Renal pelvis (tissue), 4 donors: Measurements from ENCODE around the gene NCR2. TPM values are rescaled to one million over a fixed set of nuclear protein-coding genes. Genes with fewer than 3 reads are reported as not detected.

Experiments
- DNase-seq: peaks from one replicate; pipeline ENCODE4 v3.0.0-alpha.2; 2013
- polyA plus RNA-seq, 3 donors: library from polyadenylated mRNA; unstranded; fragments of 120-200 nt; gene quantifications; one replicate each; pipeline ENCODE4 v1.2.1, GENCODE V29; 2013; ENCODE audit not compliant: insufficient read length in 3 of 3

NCR2 gene
- polyA plus RNA-seq, 3 donors = not detected

- DNase-seq = no peak
Observed at GRCh38 chr6:41358503-41358902, 23.1 kb downstream of the NCR2 start.

GRCh38 chr6:41359617-41360313, 24.4 kb downstream of the NCR2 start:
- no peak for DNase-seq

DNA sequence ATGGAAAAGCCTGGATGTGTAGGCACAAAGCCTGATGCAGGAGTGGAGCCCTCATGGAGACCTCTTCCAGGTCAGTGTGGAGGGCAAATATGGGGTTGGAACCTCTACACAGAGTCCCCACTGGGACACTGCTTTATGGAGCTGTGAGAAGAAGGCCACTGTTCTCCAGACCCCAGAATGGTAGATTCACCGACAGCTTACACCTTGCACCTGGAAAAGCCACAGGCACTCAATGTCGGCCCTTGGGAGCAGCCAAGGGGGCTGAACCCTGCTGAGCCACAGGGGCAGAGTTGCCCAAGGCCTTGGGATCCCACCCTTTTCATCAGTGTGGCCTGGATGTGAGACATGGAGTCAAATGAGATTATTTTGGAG, 24.9 kb downstream of the NCR2 start:
- DNase-seq = no peak

GRCh38 chr6:41366150-41366549, 30.7 kb downstream of the NCR2 start:
- DNase-seq = no peak

GRCh38 chr6:41367061-41367460, 31.7 kb downstream of the NCR2 start:
- no peak for DNase-seq

GRCh38 chr6:41367700-41368099, 32.3 kb downstream of the NCR2 start:
- DNase-seq = peak; percentile 76

GRCh38 chr6:41370488-41371111, 35.2 kb downstream of the NCR2 start:
- no peak for DNase-seq

DNA sequence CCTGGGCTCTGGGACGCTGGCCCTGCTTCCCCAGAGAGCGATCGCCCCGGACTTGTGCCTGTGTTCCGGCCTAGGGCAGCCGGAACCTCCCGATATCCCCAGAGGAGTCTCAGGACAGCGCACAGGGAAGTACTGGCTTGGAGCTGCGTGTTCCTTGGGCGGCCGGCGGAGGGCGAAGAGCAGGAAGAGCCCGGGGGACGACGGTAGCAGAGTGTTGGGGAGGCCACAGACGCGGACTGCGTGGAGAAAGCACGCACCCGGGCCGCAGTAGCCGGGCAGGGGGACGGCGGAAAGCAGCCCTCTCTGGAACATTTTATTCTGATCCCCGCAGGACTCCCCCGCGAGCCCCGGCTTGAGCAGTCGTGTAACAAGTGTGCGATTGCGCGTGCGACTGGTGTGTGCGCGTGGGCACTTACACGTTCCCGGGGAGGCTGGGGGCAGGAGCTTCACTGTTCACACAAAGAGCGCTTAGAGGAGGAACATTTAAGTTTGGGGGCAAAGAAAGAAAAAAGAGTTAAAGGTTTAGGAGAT, 36.1 kb downstream of the NCR2 start:
- peak; percentile 42 for DNase-seq

- DNase-seq = peak; percentile 67
Observed at GRCh38 chr6:41371992-41372831, 36.8 kb downstream of the NCR2 start.

DNA sequence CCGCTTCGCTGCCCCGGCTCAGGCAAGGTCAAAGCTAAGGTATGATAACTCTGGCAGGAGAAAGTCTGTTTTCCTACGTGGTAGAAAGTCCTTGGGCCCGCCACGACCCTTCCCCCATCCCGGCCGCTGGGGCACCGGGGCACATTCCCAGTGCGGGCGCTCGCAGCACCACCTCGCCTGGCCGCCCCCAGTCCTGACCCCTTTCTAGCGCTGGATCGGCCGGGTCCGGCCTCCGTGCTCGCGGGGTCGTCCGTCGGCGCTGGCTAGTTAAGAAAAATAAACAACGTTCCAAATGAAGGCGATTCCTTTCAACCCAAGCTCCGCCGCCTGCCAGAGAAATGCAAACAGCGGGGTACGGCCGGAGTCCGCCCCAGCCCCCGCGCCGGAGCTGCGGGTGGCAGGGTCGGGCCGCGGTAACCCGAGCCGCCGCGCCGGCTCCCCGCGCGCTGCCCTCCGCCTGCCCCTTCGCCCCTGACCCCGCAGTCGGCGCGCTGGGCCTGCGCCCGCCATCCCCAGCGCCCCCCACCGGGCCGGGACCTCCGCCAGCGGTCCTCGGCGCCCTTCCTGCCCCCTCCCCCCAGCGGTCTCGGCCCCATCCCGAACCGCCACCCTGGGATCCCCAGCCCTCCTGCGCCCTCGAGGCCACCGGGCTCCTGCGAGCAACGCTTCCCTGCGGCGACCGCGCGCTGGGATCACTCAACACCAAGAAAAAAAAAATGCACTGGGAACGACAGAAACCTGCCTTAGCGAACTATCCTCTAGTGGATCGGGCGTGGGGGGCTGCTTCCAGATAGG, 37.6 kb downstream of the NCR2 start:
- DNase-seq = peak; percentile 22

DNA sequence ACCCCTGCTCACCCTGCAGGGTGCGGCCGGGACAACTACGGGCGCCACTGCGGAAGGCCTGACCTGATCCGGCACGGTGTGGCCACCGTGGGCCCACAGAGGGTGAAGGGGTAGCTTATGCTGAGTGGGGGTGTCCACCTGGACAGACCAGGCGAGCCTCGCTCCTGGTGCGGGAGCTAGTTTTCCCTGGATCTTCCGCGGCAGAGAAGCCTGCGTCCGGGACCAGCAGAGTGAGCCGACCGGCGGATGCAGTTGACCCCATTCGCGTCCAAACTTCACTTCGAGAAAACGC, 38.2 kb downstream of the NCR2 start:
- no peak for DNase-seq

DNA sequence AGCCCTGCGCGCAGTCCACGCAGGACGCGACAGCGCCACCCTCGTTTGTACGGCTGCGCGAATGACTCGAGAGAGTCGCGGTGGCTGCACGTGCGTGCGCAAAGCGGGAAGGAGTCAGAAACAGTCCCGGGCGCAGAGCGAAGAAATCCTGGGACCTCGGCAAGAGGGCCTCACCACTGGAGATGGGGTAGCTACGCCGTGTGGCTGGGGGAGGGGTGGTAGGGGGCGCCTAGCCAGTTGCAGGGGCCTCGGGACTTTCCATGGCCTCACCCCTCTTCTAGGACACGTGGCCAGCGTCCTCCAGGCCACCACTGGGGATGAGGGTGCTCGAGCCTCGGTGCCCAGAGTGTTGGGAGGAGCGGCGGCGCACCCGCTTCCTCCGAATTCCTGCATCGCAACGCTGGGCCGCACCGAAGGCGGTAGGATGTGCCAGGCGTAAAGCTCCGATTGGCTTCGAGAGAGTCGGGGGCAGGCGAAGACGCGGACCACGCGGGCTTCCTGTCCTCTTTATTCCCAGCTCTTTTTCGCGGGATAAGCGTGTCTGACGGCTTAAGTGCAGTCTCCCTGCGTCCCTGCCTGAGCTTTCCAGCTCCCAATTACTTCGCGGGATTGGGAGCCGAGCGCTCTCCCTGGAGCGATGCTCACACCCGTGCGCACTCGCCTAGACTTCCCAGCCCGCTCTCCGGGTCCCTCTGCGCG, 38.7 kb downstream of the NCR2 start:
- no peak for DNase-seq

GRCh38 chr6:41374618-41375590, 39.5 kb downstream of the NCR2 start:
- DNase-seq = no peak

- no peak for DNase-seq
Observed at GRCh38 chr6:41375598-41376151, 40.3 kb downstream of the NCR2 start.

GRCh38 chr6:41376176-41376575, 40.8 kb downstream of the NCR2 start:
- DNase-seq = no peak

DNA sequence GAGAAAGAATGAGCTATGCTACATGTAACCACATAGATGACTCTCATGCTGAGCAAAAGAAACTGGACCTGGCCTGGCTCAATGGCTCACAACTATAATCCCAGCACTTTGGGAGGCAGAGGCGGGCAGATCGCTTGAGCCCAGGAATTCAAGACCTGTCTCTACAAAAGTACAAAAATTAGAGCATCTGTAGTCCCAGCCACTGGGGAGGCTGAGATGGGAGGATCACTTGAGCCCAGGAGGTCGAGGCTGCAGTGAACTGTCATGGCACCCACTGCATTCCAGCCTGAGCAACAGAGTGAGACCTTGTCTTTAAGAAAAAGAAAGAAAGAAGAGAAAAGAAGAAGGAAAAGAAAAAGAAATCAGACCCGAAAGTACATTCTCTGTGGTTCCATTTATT, 41.7 kb downstream of the NCR2 start:
- no peak for DNase-seq

DNA sequence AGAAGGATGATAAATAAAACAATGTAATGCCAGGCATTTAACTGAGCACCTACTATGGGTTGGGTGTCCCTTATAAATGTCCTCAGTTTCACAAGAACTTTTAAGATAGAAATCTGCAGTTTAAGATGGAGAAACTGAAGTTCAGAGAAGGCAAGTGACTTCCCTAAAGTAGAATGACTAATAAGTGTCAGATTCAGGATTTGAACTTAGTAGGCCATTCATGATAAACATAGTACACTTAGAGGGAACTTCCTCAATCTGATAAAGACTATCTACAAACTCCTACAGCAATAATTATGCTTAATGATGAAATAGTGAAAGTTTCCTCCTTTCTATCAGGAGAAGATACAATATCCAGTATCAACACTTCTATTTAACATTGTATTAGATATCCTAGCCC, 43.9 kb downstream of the NCR2 start:
- DNase-seq = no peak

- DNase-seq = no peak
Observed at GRCh38 chr6:41386594-41386993, 51.2 kb downstream of the NCR2 start.

- no peak for DNase-seq
Observed at GRCh38 chr6:41392246-41392645, 56.8 kb downstream of the NCR2 start.

DNA sequence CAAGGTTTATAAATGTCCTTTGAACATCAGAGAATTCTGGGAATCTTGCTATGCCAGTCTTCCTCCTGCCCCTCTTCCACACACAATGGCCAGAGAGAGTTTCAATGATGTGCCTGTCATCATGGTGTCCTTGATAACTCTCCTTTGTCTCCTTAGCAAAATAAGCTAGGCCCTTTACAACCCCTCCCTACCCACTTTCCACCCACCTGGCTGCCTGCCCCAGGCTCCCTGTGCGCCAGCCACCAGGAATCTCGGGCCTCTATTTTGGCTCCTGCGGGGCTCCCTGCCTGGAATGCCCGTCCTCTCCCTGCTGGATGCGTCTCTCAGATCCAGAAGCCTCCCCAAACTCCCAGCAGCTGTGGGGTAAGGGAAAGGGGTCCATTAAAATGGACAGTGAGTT, 60.9 kb downstream of the NCR2 start:
- DNase-seq = no peak
